BJ (cell line): ENCODE data around the gene CENPB. TPM values are rescaled to one million over a fixed set of nuclear protein-coding genes. Genes with fewer than 3 reads are reported as not detected.

Source experiments
- CTCF ChIA-PET: fragments of 350-600 bp; formaldehyde crosslinking; extraction: SDS; loops from one replicate; lab custom pipeline; 2021; ENCODE audit warnings: antibody characterized with exemption, inconsistent platforms; lab: Yijun Ruan, JAX
- POLR2A ChIA-PET: fragments of 300-600 bp; sonication (Branson Sonifier 250); formaldehyde crosslinking; extraction: SDS; loops from one replicate; lab custom pipeline; 2021; ENCODE audit warnings: antibody characterized with exemption; lab: Charles Lee
- DNase-seq: peaks from one replicate; pipeline ENCODE4 v3.0.0-alpha.2; 2011; ENCODE audit warnings: low read depth
- H3K27me3 ChIP-seq: 2 replicates; pipeline ENCODE4 v1.6.0; 2011; ENCODE audit warnings: low read length; ENCODE audit not compliant: control insufficient read depth, insufficient read depth
- H3K36me3 ChIP-seq: 2 replicates; pipeline ENCODE4 v1.5.1; 2011; ENCODE audit warnings: low read length; ENCODE audit not compliant: control insufficient read depth, insufficient read depth
- H3K4me3 ChIP-seq: 2 replicates; pipeline ENCODE4 v1.5.1; 2011; ENCODE audit warnings: low read depth, mild to moderate bottlenecking, control low read depth, low read length
- polyA plus RNA-seq: library from polyadenylated mRNA; depleted of rRNA; stranded (reverse); fragments of >200 nt; gene quantifications from 2 replicates; pipeline ENCODE4 v1.2.3, GENCODE V29; 2011
- TF ChIP-seq, protein P1 (sequence below): IDR thresholded peaks from 2 replicates; pipeline ENCODE4 v1.5.1; 2011; ENCODE audit warnings: low read depth, mild to moderate bottlenecking, control low read depth, inconsistent platforms, low read length, moderate library complexity; ENCODE audit not compliant: insufficient read depth

CENPB gene
- polyA plus RNA-seq, 1 experiment: 47.5 TPM

DNA sequence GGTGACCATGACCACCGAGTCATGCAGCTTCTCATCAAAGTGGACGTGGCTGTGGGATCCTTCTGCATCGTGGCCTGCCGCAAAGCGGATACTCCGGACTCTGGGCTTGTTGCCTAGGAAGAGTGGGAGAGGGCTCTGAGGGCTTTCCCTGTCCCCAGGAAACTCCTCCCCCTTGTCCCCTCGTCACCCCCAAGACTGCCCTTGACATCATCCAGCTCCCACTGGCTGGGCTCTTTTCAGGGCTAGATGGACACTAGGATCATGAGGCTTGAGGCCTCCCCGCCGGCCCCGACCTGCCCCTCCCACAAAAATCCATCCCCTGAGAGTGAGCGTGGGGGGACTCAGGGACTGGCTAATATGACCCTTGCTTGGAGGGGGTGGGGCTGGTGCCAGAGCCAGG is 28.0 kb downstream of the CENPB start:
- ChIA-PET CTCF (interaction anchor here (0.8 to 6.7 kb wide), 5 partner anchors 9 to 96 kb away, joined by 3 to 51 read pairs (median 4); partner anchors contain the start of genes ADISSP and AP5S1), POLR2A (no interaction called here)
- TF ChIP-seq, protein P1, sequence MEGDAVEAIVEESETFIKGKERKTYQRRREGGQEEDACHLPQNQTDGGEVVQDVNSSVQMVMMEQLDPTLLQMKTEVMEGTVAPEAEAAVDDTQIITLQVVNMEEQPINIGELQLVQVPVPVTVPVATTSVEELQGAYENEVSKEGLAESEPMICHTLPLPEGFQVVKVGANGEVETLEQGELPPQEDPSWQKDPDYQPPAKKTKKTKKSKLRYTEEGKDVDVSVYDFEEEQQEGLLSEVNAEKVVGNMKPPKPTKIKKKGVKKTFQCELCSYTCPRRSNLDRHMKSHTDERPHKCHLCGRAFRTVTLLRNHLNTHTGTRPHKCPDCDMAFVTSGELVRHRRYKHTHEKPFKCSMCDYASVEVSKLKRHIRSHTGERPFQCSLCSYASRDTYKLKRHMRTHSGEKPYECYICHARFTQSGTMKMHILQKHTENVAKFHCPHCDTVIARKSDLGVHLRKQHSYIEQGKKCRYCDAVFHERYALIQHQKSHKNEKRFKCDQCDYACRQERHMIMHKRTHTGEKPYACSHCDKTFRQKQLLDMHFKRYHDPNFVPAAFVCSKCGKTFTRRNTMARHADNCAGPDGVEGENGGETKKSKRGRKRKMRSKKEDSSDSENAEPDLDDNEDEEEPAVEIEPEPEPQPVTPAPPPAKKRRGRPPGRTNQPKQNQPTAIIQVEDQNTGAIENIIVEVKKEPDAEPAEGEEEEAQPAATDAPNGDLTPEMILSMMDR: no peak
- DNase-seq: no peak
- H3K36me3 ChIP-seq: peaks cover 4% of the 10 kb centered on the region; the same call in 1 of the 2 replicates
- H3K4me3 ChIP-seq: no peak overlapping the region
- H3K27me3 ChIP-seq: no peaks in the 10 kb centered on the region

DNA sequence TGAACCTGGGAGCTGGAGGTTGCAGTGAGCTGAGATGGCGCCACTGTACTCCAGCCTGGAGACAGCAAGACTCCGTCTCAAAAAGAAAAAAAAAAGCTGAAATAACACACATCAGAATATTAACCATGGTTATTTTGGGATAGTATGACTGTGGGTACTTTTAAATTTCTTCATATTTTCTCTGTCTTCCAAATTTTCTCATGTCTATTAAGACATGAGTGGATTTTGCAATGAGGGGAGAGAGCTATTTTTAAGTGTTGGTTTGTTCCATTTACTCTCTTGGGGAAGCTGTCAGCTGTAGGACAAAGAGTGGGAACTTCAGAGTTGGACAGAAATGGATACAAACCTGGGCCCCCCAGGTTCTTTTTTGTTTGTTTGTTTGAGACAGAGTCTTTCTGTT is 29.3 kb downstream of the CENPB start:
- H3K4me3 ChIP-seq: no peak overlapping the region
- peaks cover 4% of the 10 kb centered on the region; the same call in 1 of the 2 replicates for H3K36me3 ChIP-seq
- no peak for DNase-seq
- CTCF ChIA-PET: interaction anchor here (0.6 to 6.7 kb wide), 10 partner anchors 11 to 315 kb away, joined by 3 to 51 read pairs (median 4); partner anchors contain the start of genes ADISSP, AP5S1, CENPB and SPEF1
- TF ChIP-seq, protein P1: no peak
- H3K27me3 ChIP-seq: no peaks in the 10 kb centered on the region
- POLR2A ChIA-PET: no interaction called here

DNA sequence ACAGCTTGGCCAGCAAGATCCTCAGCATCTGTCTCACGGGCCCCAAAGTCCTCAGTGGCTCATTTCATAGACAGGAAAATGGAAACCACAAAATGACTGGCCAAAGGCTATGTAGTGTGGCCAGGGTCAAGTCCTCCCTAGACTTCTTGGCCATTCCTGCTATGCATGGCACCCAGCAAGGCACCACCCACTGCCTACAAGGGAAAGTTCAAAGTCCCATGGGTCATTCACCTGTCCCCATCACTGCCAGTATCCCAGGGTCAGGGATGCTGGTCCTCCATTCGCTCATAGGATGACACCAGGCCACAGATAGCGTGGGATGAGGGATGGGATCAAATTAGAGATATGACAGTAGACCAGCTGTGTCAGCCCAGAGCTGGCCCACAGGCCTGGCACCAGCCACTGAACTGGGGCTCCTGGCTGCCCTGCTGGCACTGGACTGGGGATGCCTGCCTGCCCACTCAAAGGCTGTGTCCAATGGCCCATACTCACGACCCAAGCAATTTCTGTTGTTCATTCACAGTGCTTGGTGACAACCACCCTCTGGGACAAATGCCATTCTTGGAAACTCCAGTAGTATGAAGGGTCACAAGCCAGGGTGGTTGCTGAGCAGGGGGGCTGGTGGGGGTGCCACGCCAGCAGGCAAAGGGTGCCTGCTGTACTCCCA is 30.6 kb downstream of the CENPB start:
- CTCF ChIA-PET: interaction anchor here (1.1 to 6.7 kb wide), 7 partner anchors 11 to 63 kb away, joined by 3 to 51 read pairs (median 14); partner anchors contain the start of genes ADISSP, AP5S1 and SPEF1
- TF ChIP-seq, protein P1: no peak
- Histone ChIP-seq H3K36me3 (peaks cover 4% of the 10 kb centered on the region; the same call in 1 of the 2 replicates), H3K27me3 (no peaks in the 10 kb centered on the region), H3K4me3 (no peak overlapping the region)
- no peak for DNase-seq
- POLR2A ChIA-PET: no interaction called here

DNA sequence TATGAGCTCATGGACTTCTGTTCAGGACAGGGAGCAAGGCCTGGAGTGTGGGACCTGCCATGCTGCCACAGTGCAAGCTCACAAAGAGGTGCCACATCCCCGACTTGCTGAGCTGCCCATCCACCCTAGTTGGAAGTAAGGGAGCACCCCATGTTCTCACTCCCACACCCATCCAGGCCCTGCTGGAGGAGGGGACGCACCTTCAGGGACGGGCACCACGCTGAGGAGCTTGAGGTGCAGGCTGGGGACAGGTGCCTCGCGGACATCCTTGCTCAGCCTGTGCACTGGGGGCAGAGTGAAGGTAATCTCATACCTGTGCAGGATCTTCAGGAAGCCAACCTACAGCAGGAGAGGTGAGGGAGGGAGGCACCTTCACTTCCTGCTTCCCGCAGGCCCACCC is 31.3 kb downstream of the CENPB start:
- H3K27me3 ChIP-seq: no peaks in the 10 kb centered on the region
- CTCF ChIA-PET: interaction anchor here (1.1 to 6.7 kb wide), 8 partner anchors 10 to 188 kb away, joined by 3 to 51 read pairs (median 5); partner anchors contain the start of genes ADISSP, AP5S1 and SPEF1
- no peak overlapping the region for H3K4me3 ChIP-seq
- DNase-seq: no peak
- TF ChIP-seq, protein P1: no peak
- H3K36me3 ChIP-seq: peaks cover 4% of the 10 kb centered on the region; the same call in 1 of the 2 replicates
- POLR2A ChIA-PET: no interaction called here

DNA sequence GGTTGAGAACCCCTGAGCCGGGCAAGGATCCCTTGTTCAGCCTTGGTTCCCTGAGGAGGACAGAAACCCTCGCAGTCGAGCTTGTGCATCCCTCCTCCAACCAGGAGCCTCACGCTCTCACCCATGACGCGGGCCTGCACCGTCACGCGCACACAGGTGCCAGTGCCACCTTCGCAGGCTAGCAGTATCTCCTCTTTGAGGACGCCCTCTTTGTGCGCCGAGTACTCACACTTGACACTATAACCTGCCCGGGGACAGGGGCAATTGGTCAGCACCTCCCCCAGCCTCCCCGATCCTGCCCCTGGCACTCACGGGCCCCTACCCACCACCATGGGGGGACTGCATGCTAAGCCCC is 32.3 kb downstream of the CENPB start:
- CTCF ChIA-PET: interaction anchor here (0.9 to 6.7 kb wide), 9 partner anchors 9 to 187 kb away, joined by 3 to 51 read pairs (median 6); partner anchors contain the start of genes ADISSP, AP5S1 and SPEF1
- TF ChIP-seq, protein P1: no peak
- Histone ChIP-seq H3K27me3 (no peaks in the 10 kb centered on the region), H3K36me3 (peaks cover 3% of the 10 kb centered on the region; the same call in 1 of the 2 replicates), H3K4me3 (no peak overlapping the region)
- POLR2A ChIA-PET: no interaction called here
- DNase-seq: no peak
